GM19452 (cell line): ENCODE results near the gene ZNF160.
"Not testable (repeated sequence)": the region's sequence is repeated elsewhere in the genome, so short reads cannot be mapped to it uniquely, and the experiment has no call there.

Source experiments
- ATAC-seq: cut with Tn5 transposase; IDR thresholded peaks from one replicate; pipeline ENCODE4 v1.9.1; 2021; ENCODE audit not compliant: unreplicated experiment

Gene ZNF160

GRCh38 chr19:53092723-53093122, 10.5 kb downstream of the ZNF160 start:
- no peak for ATAC-seq

GRCh38 chr19:53091413-53092254, 11.6 kb downstream of the ZNF160 start:
- ATAC-seq: no peak

DNA sequence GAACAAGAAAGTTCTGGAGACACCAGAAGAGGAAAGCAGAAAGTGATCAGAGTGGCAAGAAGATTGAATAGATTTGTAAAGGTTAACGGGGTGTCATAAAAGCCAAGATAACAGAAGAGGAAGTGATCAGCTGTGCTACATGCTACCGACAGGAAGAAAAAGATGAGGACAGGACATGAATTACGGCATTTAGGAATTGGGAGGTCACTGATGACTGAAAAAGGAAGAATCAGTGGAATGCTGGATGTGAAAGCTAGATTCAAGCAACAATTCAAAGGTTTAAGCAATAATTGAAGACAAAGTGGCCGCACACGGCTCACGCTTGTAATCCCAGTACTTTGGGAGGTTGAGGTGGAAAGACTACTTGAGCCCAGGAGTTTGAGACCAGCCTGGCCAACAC, 15.1 kb downstream of the ZNF160 start:
- no peak for ATAC-seq

GRCh38 chr19:53086949-53087348, 16.3 kb downstream of the ZNF160 start:
- ATAC-seq: no peak

DNA sequence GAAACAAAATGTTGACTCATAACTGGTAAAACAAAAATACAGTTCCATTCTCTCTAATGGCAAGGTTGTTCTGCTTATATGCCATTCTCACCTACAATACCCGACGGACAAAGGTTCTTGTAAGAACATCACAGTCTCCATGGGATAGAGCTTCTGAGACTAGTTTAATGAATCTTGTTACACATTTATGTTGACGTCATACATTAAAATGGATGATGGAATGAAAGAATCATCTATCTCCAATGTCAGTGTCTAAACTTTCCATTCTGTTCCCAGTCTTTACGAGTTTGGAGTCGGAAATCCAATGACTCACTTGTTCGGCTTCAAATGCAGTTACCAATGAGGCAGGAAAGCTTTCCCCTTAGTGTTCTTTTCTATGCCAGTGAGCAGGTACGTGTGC, 17.7 kb downstream of the ZNF160 start:
- ATAC-seq: no peak

- ATAC-seq: no peak
Observed at GRCh38 chr19:53082929-53083328, 20.3 kb downstream of the ZNF160 start.

GRCh38 chr19:53079313-53079924, 23.8 kb downstream of the ZNF160 start:
- ATAC-seq: no peak

DNA sequence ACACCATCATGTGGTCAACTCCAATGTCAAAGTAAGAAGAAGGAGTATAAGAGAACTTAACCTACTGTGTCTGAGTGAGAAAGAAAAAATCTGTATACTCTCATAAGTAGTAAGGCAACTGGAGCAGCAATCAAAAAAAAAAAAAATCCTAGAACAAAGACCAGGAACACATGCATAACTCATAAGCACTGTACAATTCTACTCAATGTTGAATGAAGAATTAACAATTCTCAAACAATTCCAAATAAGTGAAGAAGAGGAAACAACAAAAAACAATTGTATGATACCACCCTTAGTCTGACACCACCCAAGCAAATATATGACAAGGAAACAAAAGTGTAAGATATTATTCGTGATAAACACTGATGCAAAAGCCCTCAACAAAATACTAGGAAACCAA, 24.6 kb downstream of the ZNF160 start:
- no peak for ATAC-seq

DNA sequence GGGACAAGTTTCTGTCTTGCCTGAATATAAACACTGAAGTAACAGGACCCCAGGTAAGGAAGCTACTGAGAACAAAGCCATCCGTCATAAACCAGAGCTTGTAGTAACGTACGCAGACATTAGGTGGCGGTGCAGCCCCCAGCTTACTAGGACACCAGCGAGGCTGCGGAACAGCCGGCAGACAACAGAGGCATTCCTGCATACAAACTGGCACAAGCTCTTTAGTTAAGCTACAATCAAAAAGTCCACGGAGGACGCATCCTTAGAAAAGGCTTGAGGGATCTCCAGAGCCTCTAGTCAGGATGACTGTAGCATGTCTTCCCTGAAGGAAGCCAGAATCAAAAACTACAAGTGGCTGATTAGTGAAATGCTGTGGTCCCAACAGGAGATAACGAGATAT, 26.2 kb downstream of the ZNF160 start:
- ATAC-seq: no peak

GRCh38 chr19:53068834-53069233, 34.4 kb downstream of the ZNF160 start:
- ATAC-seq: no peak

- no peak for ATAC-seq
Observed at GRCh38 chr19:53068199-53068598, 35.0 kb downstream of the ZNF160 start.

DNA sequence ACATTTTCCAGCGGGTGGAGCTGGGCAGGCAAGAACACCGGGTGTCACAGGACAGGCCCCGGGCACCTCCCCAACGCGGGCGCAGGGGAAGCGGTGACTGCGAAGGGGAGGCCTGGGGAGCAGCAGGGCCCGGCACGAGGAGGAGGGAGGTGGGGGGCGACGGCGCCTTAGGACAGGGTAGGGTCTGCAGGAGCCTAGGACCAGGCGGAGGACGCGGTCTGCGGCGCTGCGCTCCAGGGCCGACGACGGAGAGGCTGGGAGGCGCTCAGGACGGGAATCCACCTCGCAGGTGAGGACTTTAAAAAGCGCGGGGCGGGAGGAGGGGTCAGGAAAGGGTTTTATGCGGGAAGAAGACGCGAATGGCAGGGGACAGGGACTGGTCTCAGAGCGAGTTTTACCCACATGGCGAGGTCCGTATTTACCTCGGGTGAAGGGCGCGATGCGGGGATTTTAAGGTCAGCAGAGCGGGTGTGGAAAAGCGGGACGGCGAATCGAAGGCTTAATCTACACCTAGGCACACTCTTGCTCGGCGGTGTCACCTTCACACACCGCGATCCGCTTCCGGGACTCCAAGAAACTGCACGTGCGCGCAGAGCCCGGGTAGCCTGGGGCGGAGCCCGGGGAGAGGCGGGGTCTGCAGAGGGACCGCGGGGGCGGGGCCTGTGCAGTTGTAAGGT, 45.2 kb downstream of the ZNF160 start:
- ATAC-seq: no peak

DNA sequence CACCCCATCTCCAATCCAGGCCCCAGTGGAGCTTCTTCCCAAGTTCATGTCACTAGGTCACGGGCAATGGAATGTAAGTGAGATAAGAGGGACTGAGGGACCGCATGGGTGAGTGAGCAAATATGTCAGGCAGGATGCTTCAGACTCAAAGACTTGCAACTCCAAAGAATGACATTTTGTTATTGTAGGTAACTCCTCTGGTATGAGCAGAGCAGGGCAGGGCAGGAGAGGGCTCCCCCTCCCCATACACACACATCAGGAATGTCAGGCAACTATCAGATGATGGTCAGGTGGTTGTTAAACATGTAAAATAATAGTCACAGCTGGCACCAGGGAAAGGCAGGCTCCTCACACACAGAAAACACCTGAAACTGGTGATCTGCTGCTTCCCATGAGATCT, 48.1 kb downstream of the ZNF160 start:
- no peak for ATAC-seq

DNA sequence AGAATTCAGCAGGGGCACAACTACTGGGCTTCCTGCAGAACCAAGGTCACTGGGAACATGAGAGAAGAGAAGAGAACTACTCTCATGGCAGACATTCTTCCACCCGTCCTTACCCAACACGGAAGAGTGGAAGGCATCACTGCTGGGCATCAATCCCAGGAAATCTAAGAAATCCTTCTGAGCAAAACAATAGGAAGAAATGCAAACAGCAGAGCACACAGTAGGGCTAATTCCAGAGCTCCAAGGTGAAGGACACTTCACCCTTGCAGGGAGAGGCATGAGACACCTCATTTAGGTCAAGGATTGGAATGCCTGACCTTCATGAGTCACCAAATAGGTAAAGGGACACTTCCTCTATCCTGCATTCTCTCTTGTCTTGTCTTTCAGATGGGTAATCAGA, 55.8 kb downstream of the ZNF160 start:
- no peak for ATAC-seq

GRCh38 chr19:53045536-53045935, 57.7 kb downstream of the ZNF160 start:
- ATAC-seq: no peak

DNA sequence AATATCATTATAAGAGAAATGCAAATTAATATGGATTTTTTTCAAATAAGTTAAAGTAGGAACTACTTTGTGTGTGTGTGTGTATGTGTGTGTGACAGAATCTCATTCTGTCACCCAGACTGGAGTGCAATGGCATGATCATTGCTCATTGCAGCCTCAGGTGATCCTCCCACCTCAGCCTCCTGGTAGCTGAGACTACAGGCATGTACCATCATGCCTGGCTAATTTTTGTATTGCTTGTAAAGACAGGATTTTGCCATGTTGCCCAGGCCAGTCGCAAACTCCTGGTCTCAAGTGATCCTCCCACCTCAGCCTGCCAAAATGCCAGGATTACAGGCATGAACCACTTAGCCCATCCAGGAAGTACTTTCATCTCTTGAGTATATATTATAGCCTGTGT, 61.9 kb downstream of the ZNF160 start:
- no peak for ATAC-seq

GRCh38 chr19:53037101-53038097, 65.8 kb downstream of the ZNF160 start:
- ATAC-seq: no peak

- no peak for ATAC-seq
Observed at GRCh38 chr19:53034948-53035675, 68.1 kb downstream of the ZNF160 start.

DNA sequence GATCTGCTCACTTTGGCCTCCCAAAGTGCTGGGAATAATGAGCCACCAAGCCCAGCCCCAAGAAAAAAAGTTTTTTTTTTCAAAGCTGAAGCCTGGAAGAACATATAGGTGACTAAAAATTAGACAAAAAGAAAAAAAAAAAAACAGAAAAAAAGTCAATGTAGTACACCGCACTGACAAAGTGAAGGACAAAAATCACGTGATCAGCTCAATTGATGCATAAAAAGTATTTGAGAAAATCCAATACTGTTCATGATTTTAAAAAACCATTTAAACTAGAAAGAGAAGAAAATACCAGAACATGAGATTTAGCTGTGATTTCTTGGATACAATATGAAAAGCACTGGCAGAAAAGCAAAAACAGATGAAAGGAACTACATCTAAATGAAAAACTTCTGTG, 69.2 kb downstream of the ZNF160 start:
- ATAC-seq: no peak

- not testable (repeated sequence) for ATAC-seq
Observed at GRCh38 chr19:53028306-53028705, 74.9 kb downstream of the ZNF160 start.
